Gastrocnemius medialis (tissue), 4 donors: ENCODE measurements around the gene CKMT2. TPM values are rescaled to one million over a fixed set of nuclear protein-coding genes. Genes with fewer than 3 reads are reported as not detected.

Experiments
- ATAC-seq, 2 donors: fragments of 150-250 bp; one replicate each; pipeline ENCODE4 v1.9.1; 2016
- DNase-seq, 2 donors: peaks; one replicate each; pipeline ENCODE4 v3.0.0-alpha.2; 2019
- H3K27ac ChIP-seq, 4 donors: fragments of 200-600 bp; sonication (generic); 1 replicate in 1 of 4; 2 replicates in 3 of 4; pipeline ENCODE4 v1.5.1; 2016 to 2018; ENCODE audit warnings: mild to moderate bottlenecking in 2 of 4, moderate library complexity in 1 of 4
- H3K27me3 ChIP-seq, 3 donors: fragments of 200-600 bp; sonication (generic) in 2 of 3; 1 replicate in 1 of 3; 2 replicates in 2 of 3; pipeline versions ENCODE4 v1.5.1 to v1.6.0; 2016 to 2019; ENCODE audit warnings: mild to moderate bottlenecking in 1 of 3, moderate library complexity in 1 of 3
- H3K36me3 ChIP-seq, 2 donors: fragments of 200-600 bp; sonication (generic) in 1 of 2; one replicate each; pipeline ENCODE4 v1.5.1; 2017 to 2018
- H3K4me1 ChIP-seq, 2 donors: fragments of 200-600 bp; sonication (generic) in 1 of 2; one replicate each; pipeline ENCODE4 v1.5.1; 2016 to 2017; ENCODE audit warnings: mild to moderate bottlenecking in 2 of 2
- H3K4me3 ChIP-seq, 4 donors: fragments of 200-600 bp; sonication (generic) in 3 of 4; 1 replicate in 1 of 4; 2 replicates in 3 of 4; pipeline ENCODE4 v1.5.1; 2016 to 2019; ENCODE audit warnings: mild to moderate bottlenecking in 2 of 4
- H3K9me3 ChIP-seq, 3 donors: fragments of 200-600 bp; sonication (generic) in 2 of 3; 1 replicate in 1 of 3; 2 replicates in 2 of 3; pipeline ENCODE4 v1.5.1; 2016 to 2019
- POLR2A ChIP-seq, 2 donors: fragments of 450-650 bp; IDR thresholded peaks; one replicate each; pipeline ENCODE4 v1.6.1; 2017; ENCODE audit warnings: antibody characterized with exemption in 2 of 2, mild to moderate bottlenecking in 2 of 2, moderate library complexity in 2 of 2
- in situ Hi-C, 4 donors: fragments of 200-750 bp; cut with MboI; loops; one replicate each; pipeline versions ENCODE4 v1.15.0 to v1.8.0; 2017; ENCODE audit warnings: low sequenced_read_pairs in 4 of 4
- intact Hi-C: fragments of 100-400 bp; cut with DNase I; formaldehyde crosslinking; loops from one replicate; pipeline ENCODE4 v1.15.1; 2023; ENCODE audit warnings: low total_unique reads
- total RNA-seq, 4 donors: library from RNA; depleted of rRNA; stranded (reverse); fragments of >200 nt; gene quantifications; one replicate each; pipeline versions ENCODE4 v1.1.0 to v1.2.3, GENCODE V29; 2016
- TF ChIP-seq, protein P1 (sequence below), 5 experiments: fragments of 450-650 bp in 3 of 5; fragments of 200-600 bp in 2 of 5; sonication (generic) in 2 of 5; IDR thresholded peaks in 4 of 5; conservative IDR thresholded peaks in 1 of 5; 1 replicate in 4 of 5; 2 replicates in 1 of 5; pipeline ENCODE4 v1.5.1; 2016 to 2019; ENCODE audit warnings: antibody characterized with exemption in 5 of 5, mild to moderate bottlenecking in 3 of 5, moderate library complexity in 3 of 5

CKMT2 gene
- total RNA-seq, 4 donors from 2014 or later = 550 to 1,114 (median 879) TPM

DNA sequence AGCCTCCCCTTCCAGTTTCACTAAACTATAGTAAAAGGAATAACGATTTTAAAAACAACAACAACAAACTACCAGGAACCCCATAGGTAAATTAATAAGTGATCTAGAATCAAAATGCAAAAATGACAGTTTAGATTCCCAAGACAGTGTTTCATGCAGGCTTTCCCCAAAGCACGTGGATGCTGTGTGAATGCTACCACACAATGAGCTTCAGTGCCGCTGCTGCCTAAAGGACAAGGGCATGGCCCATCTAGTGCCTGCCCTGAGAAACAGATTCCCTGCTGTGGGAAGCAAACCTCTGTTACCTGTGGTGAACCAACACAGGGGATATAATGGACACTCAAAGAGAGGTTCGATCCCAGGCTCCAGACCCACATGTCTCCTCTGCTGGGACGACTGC is 23.7 kb upstream of the CKMT2 start:
- Histone ChIP-seq H3K36me3 (no peaks in the 10 kb centered on the region), H3K4me3 (no peak overlapping the region)
- no peak for TF ChIP-seq POLR2A (IDR thresholded peaks at IDR 0.05)
- TF ChIP-seq, protein P1, sequence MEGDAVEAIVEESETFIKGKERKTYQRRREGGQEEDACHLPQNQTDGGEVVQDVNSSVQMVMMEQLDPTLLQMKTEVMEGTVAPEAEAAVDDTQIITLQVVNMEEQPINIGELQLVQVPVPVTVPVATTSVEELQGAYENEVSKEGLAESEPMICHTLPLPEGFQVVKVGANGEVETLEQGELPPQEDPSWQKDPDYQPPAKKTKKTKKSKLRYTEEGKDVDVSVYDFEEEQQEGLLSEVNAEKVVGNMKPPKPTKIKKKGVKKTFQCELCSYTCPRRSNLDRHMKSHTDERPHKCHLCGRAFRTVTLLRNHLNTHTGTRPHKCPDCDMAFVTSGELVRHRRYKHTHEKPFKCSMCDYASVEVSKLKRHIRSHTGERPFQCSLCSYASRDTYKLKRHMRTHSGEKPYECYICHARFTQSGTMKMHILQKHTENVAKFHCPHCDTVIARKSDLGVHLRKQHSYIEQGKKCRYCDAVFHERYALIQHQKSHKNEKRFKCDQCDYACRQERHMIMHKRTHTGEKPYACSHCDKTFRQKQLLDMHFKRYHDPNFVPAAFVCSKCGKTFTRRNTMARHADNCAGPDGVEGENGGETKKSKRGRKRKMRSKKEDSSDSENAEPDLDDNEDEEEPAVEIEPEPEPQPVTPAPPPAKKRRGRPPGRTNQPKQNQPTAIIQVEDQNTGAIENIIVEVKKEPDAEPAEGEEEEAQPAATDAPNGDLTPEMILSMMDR (IDR thresholded peaks at IDR 0.05 in 4 of 5, conservative IDR thresholded peaks at IDR 0.05 in 1 of 5) = no peak

DNA sequence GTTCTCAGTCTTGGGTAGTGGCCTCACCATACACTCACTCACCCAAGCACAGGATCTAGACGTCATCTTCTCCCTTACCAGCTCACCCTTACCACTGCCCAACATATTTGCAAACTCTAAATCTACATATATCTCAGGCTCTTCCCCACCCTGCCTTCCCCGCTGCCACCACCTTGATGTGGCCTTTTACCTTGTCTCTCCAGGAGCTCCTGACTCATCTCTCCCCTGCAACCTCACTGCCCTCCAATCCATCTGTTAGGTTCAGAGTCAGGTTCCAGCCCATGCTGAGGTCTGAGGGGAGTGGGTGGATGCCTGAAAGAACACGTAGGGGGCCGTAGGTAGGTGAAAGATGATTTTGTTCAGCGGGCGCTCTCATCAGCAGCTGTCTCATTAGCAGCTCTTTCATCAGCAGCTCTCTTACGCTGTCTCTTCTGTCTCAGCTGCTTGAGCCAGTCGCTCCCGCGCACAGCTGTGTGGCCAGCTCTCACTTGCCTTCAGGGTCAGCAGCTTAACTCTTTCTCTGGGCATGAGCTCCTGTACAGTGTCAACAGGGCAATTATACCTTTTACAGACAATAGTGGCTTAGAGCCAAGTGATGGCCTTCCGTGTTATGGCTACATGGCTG is 23.1 kb upstream of the CKMT2 start:
- no peaks in the 10 kb centered on the region for H3K36me3 ChIP-seq
- no peak for DNase-seq
- TF ChIP-seq, protein P1 (IDR thresholded peaks at IDR 0.05 in 4 of 5, conservative IDR thresholded peaks at IDR 0.05 in 1 of 5) = no peak
- no peak for TF ChIP-seq POLR2A (IDR thresholded peaks at IDR 0.05)
- H3K9me3 ChIP-seq = no peaks in the 10 kb centered on the region
- no peak overlapping the region for H3K4me3 ChIP-seq
- H3K27me3 ChIP-seq = no peaks in the 10 kb centered on the region
- H3K4me1 ChIP-seq = no peaks in the 10 kb centered on the region
- in situ Hi-C loops (no loop called here), intact Hi-C loops (no loop called here)
- no peak overlapping the region for H3K27ac ChIP-seq
- no peak for ATAC-seq

More for the DNA sequence above, 23.7 kb upstream of the CKMT2 start:
- in situ Hi-C loops = no loop called here
- ATAC-seq (no peak), DNase-seq (no peak)
- Histone ChIP-seq H3K27ac (no peak overlapping the region), H3K9me3 (no peaks in the 10 kb centered on the region), H3K4me1 (no peaks in the 10 kb centered on the region), H3K27me3 (no peaks in the 10 kb centered on the region)
- intact Hi-C loops = no loop called here

DNA sequence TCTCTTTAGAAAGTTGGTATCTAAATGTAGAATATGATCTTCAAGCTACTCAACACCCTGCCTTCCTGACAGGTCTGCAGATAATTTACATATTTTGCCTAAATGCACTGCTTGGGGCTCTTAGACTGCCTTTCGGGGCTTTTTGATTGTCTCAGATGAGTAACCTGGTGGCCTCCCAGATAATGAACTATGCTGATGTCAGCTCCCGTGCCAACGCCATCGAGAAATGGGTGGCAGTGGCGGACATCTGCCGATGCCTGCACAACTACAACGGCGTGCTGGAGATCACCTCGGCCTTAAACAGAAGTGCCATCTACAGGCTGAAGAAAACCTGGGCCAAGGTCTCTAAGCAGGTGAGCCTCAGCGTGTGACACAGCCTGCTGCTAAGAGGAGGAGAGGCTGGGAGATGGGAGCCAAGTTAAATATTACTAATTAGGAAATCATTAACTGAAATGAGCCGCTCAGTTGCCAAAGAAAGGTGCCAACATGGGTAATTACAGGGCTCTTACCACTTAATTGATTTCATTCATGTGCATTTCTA is 20.8 kb upstream of the CKMT2 start:
- no peak overlapping the region for H3K4me3 ChIP-seq
- H3K4me1 ChIP-seq = no peaks in the 10 kb centered on the region
- intact Hi-C loops (no loop called here), in situ Hi-C loops (no loop called here)
- H3K27me3 ChIP-seq = no peaks in the 10 kb centered on the region
- H3K9me3 ChIP-seq = no peaks in the 10 kb centered on the region
- no peak overlapping the region for H3K27ac ChIP-seq
- TF ChIP-seq, protein P1 (IDR thresholded peaks at IDR 0.05 in 4 of 5, conservative IDR thresholded peaks at IDR 0.05 in 1 of 5) = no peak
- no peak for TF ChIP-seq POLR2A (IDR thresholded peaks at IDR 0.05)
- H3K36me3 ChIP-seq = no peaks in the 10 kb centered on the region
- ATAC-seq = no peak
- DNase-seq = no peak

DNA sequence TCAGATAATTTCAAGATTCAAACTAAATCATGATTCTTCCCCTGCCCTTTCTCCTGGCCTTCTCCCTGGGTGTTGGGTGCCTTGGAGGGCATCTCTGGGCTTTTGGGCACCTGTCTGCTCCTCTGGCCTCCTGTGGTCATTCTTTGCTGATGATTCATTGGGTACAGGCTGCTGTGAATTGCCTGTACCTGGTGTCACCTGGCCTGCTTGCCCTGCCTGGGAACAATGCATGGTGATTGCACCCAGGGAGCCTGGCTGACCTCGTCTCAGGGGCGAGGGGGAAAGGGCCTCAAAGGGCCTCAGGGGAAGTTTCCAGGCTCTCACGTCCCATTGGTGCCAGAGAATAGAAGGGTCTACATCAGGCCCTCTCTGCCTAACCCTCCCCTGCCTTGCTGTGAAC is 20.1 kb upstream of the CKMT2 start:
- Histone ChIP-seq H3K27ac (no peak overlapping the region), H3K4me1 (no peaks in the 10 kb centered on the region), H3K27me3 (no peaks in the 10 kb centered on the region), H3K9me3 (no peaks in the 10 kb centered on the region), H3K4me3 (no peak overlapping the region), H3K36me3 (no peaks in the 10 kb centered on the region)
- no peak for DNase-seq
- in situ Hi-C loops = no loop called here
- ATAC-seq = no peak
- intact Hi-C loops = no loop called here
- TF ChIP-seq, protein P1 (IDR thresholded peaks at IDR 0.05 in 4 of 5, conservative IDR thresholded peaks at IDR 0.05 in 1 of 5) = no peak
- no peak for TF ChIP-seq POLR2A (IDR thresholded peaks at IDR 0.05)

DNA sequence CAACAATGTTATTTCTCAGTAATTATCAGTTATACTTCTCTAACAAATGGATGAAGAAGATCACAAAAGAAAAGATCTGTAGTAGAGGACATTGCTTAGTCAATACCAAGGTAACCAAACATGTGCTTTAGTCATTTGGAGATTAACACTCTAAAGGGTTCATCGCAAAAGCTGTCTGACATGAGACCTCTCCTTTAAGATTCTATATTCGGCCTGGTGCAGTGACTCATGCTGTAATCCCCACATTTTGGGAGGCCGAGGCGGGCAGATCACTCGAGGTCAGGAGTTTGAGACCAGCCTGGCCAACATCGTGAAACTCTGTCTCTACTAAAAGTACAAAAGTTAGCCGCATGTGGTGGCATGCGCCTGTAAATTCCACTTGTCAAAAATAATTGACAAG is 18.3 kb upstream of the CKMT2 start:
- intact Hi-C loops (no loop called here), in situ Hi-C loops (no loop called here)
- Histone ChIP-seq H3K4me1 (no peaks in the 10 kb centered on the region), H3K4me3 (no peak overlapping the region), H3K36me3 (no peaks in the 10 kb centered on the region), H3K9me3 (no peaks in the 10 kb centered on the region), H3K27me3 (no peaks in the 10 kb centered on the region), H3K27ac (no peak overlapping the region)
- no peak for ATAC-seq
- TF ChIP-seq, protein P1 (IDR thresholded peaks at IDR 0.05 in 4 of 5, conservative IDR thresholded peaks at IDR 0.05 in 1 of 5) = no peak
- TF ChIP-seq POLR2A (IDR thresholded peaks at IDR 0.05) = no peak
- DNase-seq = no peak
